Smooth muscle cell (in vitro differentiated cells): ENCODE results near the gene DRAXIN. TPM values are rescaled to one million over a fixed set of nuclear protein-coding genes. Genes with fewer than 3 reads are reported as not detected.

Experiments used
- DNase-seq: peaks from one replicate; lab custom pipeline; 2025; ENCODE audit not compliant: unreplicated experiment; lab: John Stamatoyannopoulos, UW
- H2AFZ ChIP-seq: fragments of 200-600 bp; sonication (generic); 2 replicates; pipeline ENCODE4 v1.6.0; 2016; ENCODE audit warnings: antibody characterized with exemption, low read depth, mild to moderate bottlenecking
- H3F3A ChIP-seq: fragments of 200-600 bp; sonication (generic); 2 replicates; pipeline ENCODE4 v1.6.0; 2017; ENCODE audit warnings: antibody characterized with exemption, low read depth
- H3K27ac ChIP-seq: fragments of 200-600 bp; sonication (generic); 2 replicates; pipeline ENCODE4 v1.5.1; 2016; ENCODE audit warnings: low read depth, mild to moderate bottlenecking
- H3K27me3 ChIP-seq: fragments of 200-600 bp; sonication (generic); 2 replicates; pipeline ENCODE4 v1.6.1; 2016; ENCODE audit warnings: low read depth, mild to moderate bottlenecking
- H3K36me3 ChIP-seq: fragments of 200-600 bp; sonication (generic); 2 replicates; pipeline ENCODE4 v1.5.1; 2016; ENCODE audit warnings: low read depth
- H3K4me1 ChIP-seq: fragments of 200-600 bp; sonication (generic); 2 replicates; pipeline ENCODE4 v1.5.1; 2016; ENCODE audit warnings: low read depth
- H3K4me2 ChIP-seq: fragments of 200-600 bp; sonication (generic); 2 replicates; pipeline ENCODE4 v1.6.0; 2016; ENCODE audit warnings: mild to moderate bottlenecking
- H3K4me3 ChIP-seq: fragments of 200-600 bp; sonication (generic); 2 replicates; pipeline ENCODE4 v1.5.1; 2016; ENCODE audit warnings: mild to moderate bottlenecking
- H3K79me2 ChIP-seq: fragments of 200-600 bp; sonication (generic); 2 replicates; pipeline ENCODE4 v1.6.0; 2016; ENCODE audit warnings: low read depth, mild to moderate bottlenecking
- H3K9ac ChIP-seq: fragments of 200-600 bp; sonication (generic); 2 replicates; pipeline ENCODE4 v1.6.0; 2016; ENCODE audit warnings: low read depth
- H3K9me3 ChIP-seq: fragments of 200-600 bp; sonication (generic); replicated peaks from 2 replicates; pipeline ENCODE4 v1.5.1; 2016; ENCODE audit warnings: low read depth
- H4K20me1 ChIP-seq: fragments of 200-600 bp; sonication (generic); 2 replicates; pipeline ENCODE4 v1.6.0; 2016; ENCODE audit warnings: low read depth
- WGBS: methylation state at CpG from one replicate; pipeline ENCODE4 v1.1.7; 2016; ENCODE audit warnings: low lambda C conversion rate; 5-methylcytosine and 5-hydroxymethylcytosine counted together
- polyA plus RNA-seq: library from polyadenylated mRNA; unstranded; fragments of >200 nt; fragmentation: Nextera tagmentation; extraction: Ambion mirVana; gene quantifications from 2 replicates; pipeline ENCODE4 v1.2.1, GENCODE V29; 2016
- total RNA-seq: library from RNA; depleted of rRNA; stranded (reverse); fragments of >200 nt; gene quantifications from 2 replicates; pipeline ENCODE4 v1.2.3, GENCODE V29; 2014
- TF ChIP-seq, protein P1 (sequence below): fragments of 200-600 bp; sonication (generic); IDR thresholded peaks from 2 replicates; pipeline ENCODE4 v1.5.1; 2017; ENCODE audit warnings: borderline replicate concordance, mild to moderate bottlenecking, antibody characterized with exemption; ENCODE audit not compliant: insufficient read depth, poor library complexity, severe bottlenecking

The DRAXIN gene
- total and polyA plus RNA-seq, 2 experiments from 2014 or later: 0.09 to 0.15 TPM

DNA sequence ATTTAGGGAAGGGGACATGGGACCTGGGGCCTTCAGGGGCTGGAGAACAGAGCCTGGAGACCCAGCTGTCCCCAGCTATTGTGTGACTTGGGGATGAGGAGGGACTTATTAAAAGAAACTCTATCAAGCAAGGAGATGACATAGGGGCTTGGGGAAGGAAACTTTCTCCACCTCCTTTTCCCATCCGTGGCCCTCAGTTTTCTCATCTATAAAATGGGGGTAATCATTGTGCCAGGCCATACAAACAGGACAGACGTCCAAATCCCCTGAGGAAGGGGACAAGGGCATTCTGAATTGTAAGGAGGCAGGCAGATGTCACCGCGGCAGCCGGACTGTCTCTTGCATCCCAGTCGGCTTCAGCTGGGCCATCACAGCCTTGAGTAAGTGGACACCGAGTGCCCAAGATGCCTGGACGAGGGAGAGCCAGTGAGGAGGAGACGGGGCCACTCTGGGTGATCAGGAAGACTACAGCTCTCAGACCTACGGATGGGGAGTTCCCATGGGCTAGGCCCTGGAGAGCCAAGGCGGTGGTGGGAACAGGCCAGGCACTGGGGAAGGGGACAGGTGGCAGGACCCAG is 39.2 kb upstream of the DRAXIN start:
- no peak overlapping the region for H3K4me3 ChIP-seq
- no peaks in the 10 kb centered on the region for H4K20me1 ChIP-seq
- H3K36me3 ChIP-seq: no peaks in the 10 kb centered on the region
- TF ChIP-seq, protein P1, sequence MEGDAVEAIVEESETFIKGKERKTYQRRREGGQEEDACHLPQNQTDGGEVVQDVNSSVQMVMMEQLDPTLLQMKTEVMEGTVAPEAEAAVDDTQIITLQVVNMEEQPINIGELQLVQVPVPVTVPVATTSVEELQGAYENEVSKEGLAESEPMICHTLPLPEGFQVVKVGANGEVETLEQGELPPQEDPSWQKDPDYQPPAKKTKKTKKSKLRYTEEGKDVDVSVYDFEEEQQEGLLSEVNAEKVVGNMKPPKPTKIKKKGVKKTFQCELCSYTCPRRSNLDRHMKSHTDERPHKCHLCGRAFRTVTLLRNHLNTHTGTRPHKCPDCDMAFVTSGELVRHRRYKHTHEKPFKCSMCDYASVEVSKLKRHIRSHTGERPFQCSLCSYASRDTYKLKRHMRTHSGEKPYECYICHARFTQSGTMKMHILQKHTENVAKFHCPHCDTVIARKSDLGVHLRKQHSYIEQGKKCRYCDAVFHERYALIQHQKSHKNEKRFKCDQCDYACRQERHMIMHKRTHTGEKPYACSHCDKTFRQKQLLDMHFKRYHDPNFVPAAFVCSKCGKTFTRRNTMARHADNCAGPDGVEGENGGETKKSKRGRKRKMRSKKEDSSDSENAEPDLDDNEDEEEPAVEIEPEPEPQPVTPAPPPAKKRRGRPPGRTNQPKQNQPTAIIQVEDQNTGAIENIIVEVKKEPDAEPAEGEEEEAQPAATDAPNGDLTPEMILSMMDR: no peak
- H3F3A ChIP-seq: no peaks in the 10 kb centered on the region
- 96% methylated on average over 11 of the region's 11 CpGs for WGBS
- no peak overlapping the region for H2AFZ ChIP-seq
- no peaks in the 10 kb centered on the region for H3K9me3 ChIP-seq
- no peaks in the 10 kb centered on the region for H3K79me2 ChIP-seq
- peaks cover 7% of the 10 kb centered on the region for H3K4me1 ChIP-seq
- no peak for DNase-seq
- no peak overlapping the region for H3K4me2 ChIP-seq
- peaks cover 24% of the 10 kb centered on the region for H3K27me3 ChIP-seq
- H3K27ac ChIP-seq: no peak overlapping the region
- H3K9ac ChIP-seq: no peak overlapping the region

DNA sequence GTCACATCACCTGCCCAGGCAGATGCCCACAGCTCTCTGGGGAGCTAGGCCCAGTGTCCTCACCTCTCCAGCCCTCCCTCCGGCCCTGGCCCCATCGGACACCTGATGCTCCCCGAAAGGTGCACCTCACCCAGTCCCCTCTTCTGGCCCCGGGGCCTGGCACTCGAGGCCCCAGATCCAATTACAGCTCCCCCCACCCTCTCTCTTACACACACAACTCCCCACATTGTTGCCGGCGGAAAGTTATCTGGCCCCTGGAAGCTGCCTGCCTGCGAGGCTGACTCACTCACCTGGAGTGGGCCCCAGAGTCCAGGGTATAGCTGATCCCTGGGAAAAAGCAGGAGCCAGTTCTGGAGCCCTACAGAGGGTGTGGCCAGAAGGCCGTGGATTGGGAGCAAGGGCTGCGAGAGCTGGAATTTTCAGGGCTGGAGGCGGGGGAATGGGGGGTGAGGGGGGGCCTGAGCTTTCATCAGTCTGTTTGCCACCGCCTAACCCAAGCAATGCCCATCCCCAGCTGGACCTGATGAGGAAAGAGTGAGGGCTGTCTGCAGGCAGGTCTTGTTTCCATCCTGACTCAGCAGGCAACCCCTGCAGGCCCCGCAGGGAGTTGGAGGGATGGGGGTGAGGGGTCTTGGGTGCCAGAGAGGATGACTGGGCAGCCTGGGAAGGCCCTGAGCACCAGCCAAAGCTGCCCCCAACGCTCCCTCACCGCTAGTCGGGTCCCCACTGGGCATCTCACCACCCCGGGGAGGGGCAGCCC is 38.2 kb upstream of the DRAXIN start:
- H3K27ac ChIP-seq: no peak overlapping the region
- no peaks in the 10 kb centered on the region for H3K36me3 ChIP-seq
- H4K20me1 ChIP-seq: no peaks in the 10 kb centered on the region
- H3K9me3 ChIP-seq: no peaks in the 10 kb centered on the region
- TF ChIP-seq, protein P1: no peak
- no peak overlapping the region for H2AFZ ChIP-seq
- DNase-seq: no peak
- peaks cover 24% of the 10 kb centered on the region for H3K27me3 ChIP-seq
- H3K79me2 ChIP-seq: no peaks in the 10 kb centered on the region
- no peak overlapping the region for H3K9ac ChIP-seq
- WGBS: 51% methylated on average over 16 of the region's 17 CpGs
- peaks cover 7% of the 10 kb centered on the region for H3K4me1 ChIP-seq
- peak overlapping the region; percentile 97 for H3K4me2 ChIP-seq
- H3F3A ChIP-seq: no peaks in the 10 kb centered on the region
- H3K4me3 ChIP-seq: peak overlapping the region; percentile 87

DNA sequence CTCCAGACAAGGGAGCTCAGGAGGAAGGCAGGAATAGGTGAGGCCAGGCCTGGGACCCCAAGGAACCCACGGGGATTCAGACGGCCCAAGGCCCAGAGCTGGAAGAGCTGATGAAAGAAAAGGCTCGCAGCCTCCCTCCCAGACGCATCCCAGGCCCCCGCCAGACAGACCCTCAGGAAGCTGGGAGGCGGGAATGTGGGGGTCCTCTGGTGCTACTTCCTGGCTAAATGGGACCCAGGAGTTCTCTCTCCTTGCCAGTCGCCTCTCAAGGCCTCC is 37.7 kb upstream of the DRAXIN start:
- 36% methylated on average over 7 of the region's 7 CpGs for WGBS
- Histone ChIP-seq H3K4me3 (peak overlapping the region; percentile 87), H3K27ac (no peak overlapping the region)

More for the DNA sequence above, 37.7 kb upstream of the DRAXIN start:
- Histone ChIP-seq H3K4me2 (peak overlapping the region; percentile 97), H3F3A (no peaks in the 10 kb centered on the region), H3K9ac (no peak overlapping the region), H3K4me1 (peaks cover 7% of the 10 kb centered on the region), H3K79me2 (no peaks in the 10 kb centered on the region), H2AFZ (peak overlapping the region; percentile 92), H3K27me3 (peaks cover 24% of the 10 kb centered on the region), H4K20me1 (no peaks in the 10 kb centered on the region), H3K36me3 (no peaks in the 10 kb centered on the region), H3K9me3 (no peaks in the 10 kb centered on the region)
- DNase-seq: no peak
- TF ChIP-seq, protein P1: no peak
